IPS-18c (cell line): ENCODE measurements around the gene CFAP77.

ENCODE experiments used
- H3K4me3 ChIP-seq: 2 replicates; pipeline ENCODE4 v1.7.0; 2013; ENCODE audit warnings: low read depth, mild to moderate bottlenecking, low read length, moderate library complexity; ENCODE audit not compliant: insufficient read depth
- H3K9me3 ChIP-seq: one replicate; pipeline ENCODE4 v1.6.1; 2013; ENCODE audit warnings: mild to moderate bottlenecking, low read length, moderate library complexity; ENCODE audit not compliant: control insufficient read depth, insufficient read depth

CFAP77 gene

GRCh38 chr9:132571806-132572600, 162.0 kb downstream of the CFAP77 start:
- H3K4me3 ChIP-seq, result no peak overlapping the region
- no peaks in the 10 kb centered on the region for H3K9me3 ChIP-seq

DNA sequence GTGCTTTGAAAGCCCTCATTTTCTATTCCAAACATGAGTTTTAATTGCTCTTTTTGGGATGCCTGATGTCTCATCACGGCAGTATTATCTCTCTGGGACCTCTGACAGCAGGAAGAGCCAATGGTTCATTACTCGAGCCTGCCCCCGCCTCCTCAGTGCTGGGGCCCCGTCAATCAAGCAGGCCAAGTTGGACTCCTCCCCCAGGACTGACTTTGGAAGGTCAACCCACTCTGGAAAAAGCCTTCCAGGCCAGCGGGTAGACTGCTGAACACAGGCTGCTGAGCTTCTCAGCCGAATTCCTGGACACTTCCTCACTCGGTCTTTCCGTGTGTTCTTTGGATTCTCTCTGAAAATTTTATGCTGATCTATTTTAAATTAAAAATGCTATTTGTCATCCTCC, 162.9 kb downstream of the CFAP77 start:
- Histone ChIP-seq H3K9me3 (no peaks in the 10 kb centered on the region), H3K4me3 (no peak overlapping the region)

- H3K9me3 ChIP-seq, result no peaks in the 10 kb centered on the region
- no peak overlapping the region for H3K4me3 ChIP-seq
These were observed 165.1 kb downstream of the CFAP77 start for GRCh38 chr9:132575005-132575609.

- Histone ChIP-seq H3K9me3 (no peaks in the 10 kb centered on the region), H3K4me3 (no peak overlapping the region)
These were observed 165.8 kb downstream of the CFAP77 start for GRCh38 chr9:132575811-132576210.

DNA sequence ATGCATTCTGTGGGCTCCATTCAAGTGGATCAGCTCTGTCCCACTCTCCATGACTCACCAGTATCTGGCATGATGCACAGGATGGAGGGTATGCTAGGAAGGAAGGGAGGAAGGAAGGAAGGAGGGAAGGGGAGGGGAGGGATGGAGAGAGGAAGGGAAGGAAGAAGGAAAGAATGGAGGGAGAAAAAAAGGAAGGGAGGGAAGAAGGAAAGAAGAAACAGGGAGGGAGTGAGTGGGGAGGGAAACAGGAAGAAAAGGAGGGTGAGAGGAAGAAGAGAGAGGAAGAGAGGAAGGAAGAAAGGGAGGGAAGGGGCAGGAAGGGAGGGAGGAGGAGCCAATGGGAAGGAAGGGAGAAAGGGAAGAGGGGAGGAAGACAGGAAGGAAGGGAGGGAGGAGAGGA, 167.1 kb downstream of the CFAP77 start:
- Histone ChIP-seq H3K9me3 (no peaks in the 10 kb centered on the region), H3K4me3 (no peak overlapping the region)

- H3K9me3 ChIP-seq, result peaks cover 3% of the 10 kb centered on the region
- no peak overlapping the region for H3K4me3 ChIP-seq
These were observed 168.4 kb downstream of the CFAP77 start for GRCh38 chr9:132578367-132578932.

GRCh38 chr9:132579427-132579798, 169.4 kb downstream of the CFAP77 start:
- peak overlapping the region; percentile 34; the same call in 1 of the 2 replicates for H3K4me3 ChIP-seq
- peaks cover 3% of the 10 kb centered on the region for H3K9me3 ChIP-seq

DNA sequence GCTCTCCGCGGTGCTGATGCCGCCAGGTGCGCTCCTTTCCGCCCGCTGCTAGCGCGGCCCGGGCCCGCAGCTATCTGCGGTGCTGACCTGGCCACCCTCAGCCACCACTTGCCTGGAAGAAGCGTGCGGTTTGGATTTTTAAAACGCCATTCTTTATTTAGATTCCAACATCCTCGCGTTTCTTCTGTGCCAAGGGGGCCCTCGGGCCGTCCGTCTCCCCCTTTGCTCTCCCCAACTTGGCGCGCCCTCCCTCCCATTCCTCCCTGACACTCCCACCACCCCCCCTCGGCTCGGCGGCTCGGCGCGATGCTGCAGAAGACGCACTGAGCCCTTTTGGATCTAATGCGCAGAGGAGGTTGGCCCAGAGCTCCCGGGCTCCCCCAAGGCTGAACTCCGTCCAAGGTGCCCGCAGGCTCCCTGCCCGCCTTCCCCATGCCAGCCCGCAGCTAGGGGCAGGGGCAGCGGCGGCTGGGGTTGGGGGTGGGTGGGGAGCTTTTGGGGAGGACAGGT, 172.3 kb downstream of the CFAP77 start, which contains the start of gene BARHL1:
TSS of gene BARHL1 (plus strand) at position 331 of the 510 bp plus-strand sequence. CDS start 192 bp downstream, outside the sequence.
- Histone ChIP-seq H3K9me3 (peaks cover 3% of the 10 kb centered on the region), H3K4me3 (peak within 1 kb of the TSS; percentile 36)

DNA sequence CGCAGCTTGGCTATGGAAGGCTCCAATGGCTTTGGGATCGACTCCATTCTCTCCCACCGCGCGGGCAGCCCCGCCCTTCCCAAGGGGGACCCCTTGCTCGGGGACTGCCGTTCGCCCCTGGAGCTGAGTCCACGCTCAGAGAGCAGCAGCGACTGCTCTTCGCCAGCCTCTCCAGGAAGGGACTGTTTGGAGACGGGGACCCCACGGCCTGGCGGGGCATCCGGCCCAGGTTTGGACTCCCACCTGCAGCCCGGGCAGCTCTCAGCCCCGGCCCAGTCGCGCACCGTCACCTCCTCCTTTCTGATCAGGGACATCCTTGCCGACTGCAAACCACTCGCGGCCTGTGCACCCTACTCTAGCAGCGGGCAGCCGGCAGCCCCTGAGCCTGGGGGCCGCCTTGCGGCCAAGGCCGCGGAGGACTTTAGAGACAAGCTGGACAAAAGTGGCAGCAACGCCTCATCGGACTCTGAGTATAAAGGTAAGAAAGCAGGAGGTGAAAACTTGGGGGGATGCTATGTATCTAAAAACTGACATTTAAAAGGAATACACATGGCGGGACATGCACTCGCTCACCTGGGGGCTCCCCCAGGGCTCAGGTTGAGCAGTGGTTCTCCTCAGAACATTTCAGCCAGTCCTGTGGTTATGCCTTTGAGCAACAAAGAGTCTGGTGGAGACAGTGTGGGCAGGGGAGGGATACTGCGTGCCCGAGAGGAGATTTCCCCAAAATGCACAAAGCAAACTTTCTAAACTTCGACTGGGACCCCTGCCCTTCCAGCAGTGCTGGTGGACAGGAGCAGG, 173.0 kb downstream of the CFAP77 start:
- no peak overlapping the region; the same call in 1 of the 2 replicates for H3K4me3 ChIP-seq
- H3K9me3 ChIP-seq, result peaks cover 3% of the 10 kb centered on the region

DNA sequence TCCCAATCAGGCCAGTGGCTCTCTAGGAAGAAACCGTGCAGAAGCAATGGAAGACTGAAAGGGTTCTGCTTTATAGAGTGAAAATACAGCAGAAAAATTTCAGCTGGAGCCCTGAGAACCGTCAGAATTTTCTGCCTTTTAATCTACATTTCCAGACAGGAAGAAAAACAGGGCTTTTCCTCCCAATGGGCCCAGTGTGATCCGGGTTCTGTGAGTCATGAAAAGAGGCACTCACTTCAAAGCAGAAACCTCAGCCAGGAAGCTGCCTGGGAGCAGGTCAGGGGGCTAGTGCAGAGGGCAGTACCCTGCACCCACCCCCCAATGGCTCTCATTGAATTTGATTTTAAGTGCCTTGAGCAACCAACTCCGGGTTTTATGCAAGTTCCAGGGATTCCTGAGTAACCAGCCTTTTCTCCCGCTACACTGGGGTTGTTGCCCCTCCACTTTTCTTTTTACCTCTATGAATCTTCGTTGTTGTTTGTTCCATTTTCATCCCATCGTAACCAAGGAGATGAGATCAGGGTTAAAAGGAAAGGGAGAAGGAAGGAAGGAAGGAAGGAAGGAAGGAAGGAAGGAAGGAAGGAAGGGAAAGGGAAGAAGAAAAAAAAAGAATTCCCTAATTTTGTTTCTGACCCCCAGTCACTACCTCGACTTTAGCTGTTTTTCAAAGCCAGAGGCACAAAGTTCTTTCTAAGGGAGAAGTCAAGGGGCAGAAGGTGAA, 173.7 kb downstream of the CFAP77 start:
- Histone ChIP-seq H3K4me3 (no peak overlapping the region), H3K9me3 (peaks cover 5% of the 10 kb centered on the region)

DNA sequence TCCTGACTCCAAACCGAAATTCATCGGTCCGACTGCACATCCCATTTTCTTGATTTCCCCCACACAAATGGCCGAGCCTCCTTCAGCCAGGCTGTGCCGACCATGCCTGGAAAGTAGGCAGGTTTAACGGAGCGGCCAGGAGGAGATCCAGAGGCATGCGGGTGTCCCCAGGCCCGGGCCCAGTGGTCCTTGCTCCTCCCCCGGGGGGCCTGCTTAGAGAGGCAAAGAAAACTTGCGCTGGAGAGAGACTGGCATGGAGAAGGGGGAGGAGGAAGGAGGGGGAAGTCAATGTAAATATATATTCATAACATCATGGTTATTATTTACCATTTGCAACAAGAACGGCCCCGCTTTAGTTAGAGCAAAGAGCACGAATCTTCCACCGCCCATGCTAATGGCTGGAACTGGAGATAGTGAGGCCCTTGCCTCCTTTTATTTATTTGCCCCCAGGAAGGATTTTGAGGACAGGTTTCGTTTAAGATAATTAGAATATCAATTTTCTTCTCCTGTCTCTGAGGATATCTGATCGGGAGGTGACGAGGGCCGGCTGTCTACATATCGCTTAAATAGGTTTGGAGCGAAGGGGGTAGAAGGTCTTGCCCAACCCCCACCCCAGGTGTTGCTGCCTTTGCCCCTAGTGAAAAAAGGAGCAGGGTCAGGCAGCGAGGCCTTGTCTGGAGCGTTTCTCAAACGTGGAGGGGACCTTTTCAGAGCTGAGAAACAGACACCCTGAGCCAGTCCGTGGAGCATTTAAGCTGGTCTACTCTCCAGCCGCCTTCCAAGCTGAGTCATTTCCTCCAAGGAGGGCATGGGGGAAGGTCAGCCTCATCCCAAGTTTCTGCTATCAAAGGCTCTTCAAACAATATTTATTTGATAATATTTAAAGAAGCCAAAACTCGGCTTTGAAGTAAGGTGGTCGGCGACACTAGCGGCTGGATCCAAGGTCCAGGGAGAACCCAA, 174.9 kb downstream of the CFAP77 start:
- 0 out of 2 replicates have a peak overlapping the region, but pooled peaks have one; percentile 15 for H3K4me3 ChIP-seq
- H3K9me3 ChIP-seq, result peaks cover 5% of the 10 kb centered on the region

DNA sequence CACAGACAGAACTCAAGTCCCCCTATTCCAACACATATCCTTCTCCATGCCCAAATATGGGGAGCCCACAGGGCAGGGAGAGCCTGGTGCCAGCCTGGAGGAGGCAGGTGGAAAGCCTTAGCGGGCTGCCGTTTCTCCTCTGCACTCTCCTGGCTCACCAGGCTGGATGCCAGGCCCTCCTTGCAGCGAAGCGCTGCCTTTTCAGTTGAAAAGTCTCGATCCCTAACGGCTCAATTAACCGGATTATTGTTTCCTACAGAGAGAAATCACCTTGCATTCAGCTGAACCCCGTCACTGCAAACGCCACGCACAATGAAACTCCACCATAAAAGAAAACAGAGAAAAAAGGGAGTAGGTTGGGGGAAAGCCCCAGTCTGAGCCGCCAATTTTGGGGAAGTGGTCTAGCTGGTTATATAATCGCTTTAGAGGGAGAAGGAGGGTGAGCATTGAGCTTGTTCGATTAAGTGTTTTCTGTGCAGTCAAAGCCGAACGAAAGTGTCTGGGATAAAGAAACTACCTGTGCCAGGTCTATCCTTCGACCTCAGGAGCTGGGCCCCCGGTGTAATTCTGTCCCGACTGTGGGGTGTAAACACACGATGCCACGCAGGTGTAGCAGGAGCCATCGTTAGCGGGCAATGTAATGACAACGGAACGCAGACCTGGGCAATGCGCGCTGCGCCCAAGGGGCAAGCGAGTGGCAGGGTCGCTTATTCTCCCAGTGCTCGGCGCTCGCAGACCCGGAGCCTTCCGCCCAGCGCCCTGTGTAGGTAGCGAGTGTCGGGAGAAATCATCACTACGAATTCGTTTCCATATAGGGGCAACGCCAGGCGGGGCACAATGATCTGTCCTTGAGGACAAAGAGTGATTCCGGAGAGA, 176.2 kb downstream of the CFAP77 start:
- Histone ChIP-seq H3K4me3 (peak overlapping the region; percentile 25; the same call in 1 of the 2 replicates), H3K9me3 (peaks cover 5% of the 10 kb centered on the region)

- peaks cover 5% of the 10 kb centered on the region for H3K9me3 ChIP-seq
- H3K4me3 ChIP-seq, result peak overlapping the region; percentile 40; the same call in 1 of the 2 replicates
These were observed 177.0 kb downstream of the CFAP77 start for GRCh38 chr9:132586830-132587591.

DNA sequence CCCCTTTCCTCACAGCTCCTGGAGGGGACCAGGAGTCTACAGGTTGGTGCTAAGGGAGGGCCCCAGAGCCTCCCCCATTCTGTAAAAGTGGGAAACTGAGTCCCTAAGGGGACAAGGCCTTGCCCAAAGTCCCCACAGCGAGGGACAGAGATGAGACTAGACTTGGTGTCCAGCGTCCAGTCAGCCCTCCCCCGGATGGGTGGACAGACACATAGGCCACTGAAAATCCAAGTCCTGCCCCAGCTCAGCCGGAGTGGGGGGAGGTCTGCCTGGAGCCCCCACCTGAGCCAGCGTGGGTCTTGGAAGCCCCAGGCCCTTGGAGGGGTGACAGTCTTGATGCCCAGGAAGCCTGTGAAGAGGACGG, 177.6 kb downstream of the CFAP77 start:
- Histone ChIP-seq H3K9me3 (peaks cover 5% of the 10 kb centered on the region), H3K4me3 (peak overlapping the region; percentile 40; the same call in 1 of the 2 replicates)
